Pulmonary artery endothelial cell (primary cell): ENCODE data around the gene RBM6. TPM values are rescaled to one million over a fixed set of nuclear protein-coding genes. Genes with fewer than 3 reads are reported as not detected.

ENCODE experiments used
- DNase-seq: peaks from one replicate; pipeline ENCODE4 v3.0.0-alpha.2; 2011; ENCODE audit warnings: low read depth, low spot score
- total RNA-seq: library from RNA; depleted of rRNA; stranded (reverse); fragments of >200 nt; gene quantifications from 2 replicates; pipeline ENCODE4 v1.2.3, GENCODE V29; 2014

Gene RBM6
- total RNA-seq, 1 donor from 2014 or later = 29.9 TPM

GRCh38 chr3:50126287-50127211 lies 186.6 kb downstream of the RBM6 start:
- no peak for DNase-seq

Other genes starting within 250 kb of the RBM6 start
- not detected in 2 replicates for gene AMIGO3, start 220.5 kb upstream of the RBM6 start, total RNA-seq
- gene GMPPB, start 216.2 kb upstream of the RBM6 start, total RNA-seq = 51.2 and 75.5 TPM in 2 replicates
- 46.7 and 66.8 TPM in 2 replicates for gene IP6K1, start 153.6 kb upstream of the RBM6 start, total RNA-seq
- gene CDHR4, start 140.3 kb upstream of the RBM6 start, total RNA-seq = not detected in 2 replicates
- gene INKA1, start 136.9 kb upstream of the RBM6 start, total RNA-seq = 20.4 and 21.5 TPM in 2 replicates
- gene UBA7, start 126.2 kb upstream of the RBM6 start, total RNA-seq = 29.5 and 42.2 TPM in 2 replicates
- gene TRAIP, start 83.6 kb upstream of the RBM6 start, total RNA-seq = 4.4 and 5.1 TPM in 2 replicates
- gene CAMKV, start 70.2 kb upstream of the RBM6 start, total RNA-seq = under 0.01 and 0.04 TPM in 2 replicates
- 0.99 and 1.0 TPM in 2 replicates for gene MST1R, start 36.3 kb upstream of the RBM6 start, total RNA-seq
- gene MON1A, start 10.3 kb upstream of the RBM6 start, total RNA-seq = 15.4 and 27.8 TPM in 2 replicates
- gene RBM5, start 148.8 kb downstream of the RBM6 start, total RNA-seq = 116 and 184 TPM in 2 replicates
- gene SEMA3F, start 215.2 kb downstream of the RBM6 start, total RNA-seq = 73.6 and 80.9 TPM in 2 replicates